HG03439 (cell line): ENCODE data around the gene HUNK.

Experiments used
- ATAC-seq: cut with Tn5 transposase; IDR thresholded peaks from one replicate; pipeline ENCODE4 v1.9.1; 2021; ENCODE audit warnings: mild to moderate bottlenecking, moderate library complexity; ENCODE audit not compliant: unreplicated experiment

Gene HUNK

DNA sequence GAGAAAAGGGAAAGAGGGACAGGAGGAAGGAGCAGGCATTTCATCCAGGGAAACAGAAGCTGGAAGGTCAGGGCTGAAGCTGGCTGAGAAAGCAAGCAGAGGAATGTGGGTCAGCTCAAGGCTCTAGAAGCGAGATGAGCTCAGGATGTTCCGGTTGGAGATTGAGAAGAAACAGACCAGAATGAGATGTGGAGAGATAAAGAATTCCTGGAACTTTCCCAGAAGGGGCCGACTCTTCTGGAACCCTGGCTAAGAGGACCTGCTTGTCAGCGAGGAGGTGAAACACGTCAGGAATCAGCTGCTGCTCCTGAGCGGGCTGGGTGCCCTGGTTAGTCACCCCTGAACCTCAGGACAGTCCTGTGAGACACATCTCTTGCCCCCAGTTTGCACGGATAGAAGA, 75.9 kb downstream of the HUNK start:
- ATAC-seq = no peak

DNA sequence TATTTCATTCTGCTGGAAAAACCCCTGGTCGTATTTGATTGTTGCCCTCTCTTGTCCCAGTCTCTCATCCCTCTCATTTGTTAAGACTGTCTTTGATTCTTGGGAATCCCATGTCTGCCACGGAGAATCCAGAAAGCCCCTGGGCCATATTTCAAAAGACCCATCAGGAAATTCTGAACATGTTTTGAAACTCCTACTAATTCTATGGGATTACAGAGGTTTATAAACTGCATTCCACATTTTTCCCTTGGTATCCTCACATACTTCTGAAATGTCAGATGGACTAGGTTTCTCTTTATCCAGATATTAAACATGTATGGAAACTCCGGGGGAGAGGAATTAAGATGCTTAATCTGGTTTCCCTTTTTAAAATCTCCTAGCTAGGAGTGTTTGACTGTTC, 80.0 kb downstream of the HUNK start:
- ATAC-seq = no peak

- ATAC-seq = no peak
These were observed 84.8 kb downstream of the HUNK start for GRCh38 chr21:31957631-31958030.

DNA sequence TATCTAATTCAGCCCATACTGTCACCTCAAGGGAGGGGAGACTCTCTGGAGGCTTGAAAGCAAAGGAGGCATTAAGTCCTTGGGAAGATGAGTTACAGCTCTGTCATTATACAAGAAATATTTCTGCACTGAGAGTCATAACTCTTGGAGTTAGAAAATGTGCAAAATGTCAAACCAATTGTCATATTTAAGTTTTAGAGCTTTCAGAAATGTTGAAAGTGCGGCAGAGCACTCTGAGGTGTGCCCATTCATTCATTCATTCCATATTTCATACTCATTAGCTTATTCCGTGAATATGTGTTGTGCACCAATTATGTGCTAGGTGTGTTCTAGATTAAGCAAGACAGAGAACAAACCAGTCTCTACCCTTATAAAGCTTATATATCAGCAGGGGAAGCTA, 87.1 kb downstream of the HUNK start:
- no peak for ATAC-seq

DNA sequence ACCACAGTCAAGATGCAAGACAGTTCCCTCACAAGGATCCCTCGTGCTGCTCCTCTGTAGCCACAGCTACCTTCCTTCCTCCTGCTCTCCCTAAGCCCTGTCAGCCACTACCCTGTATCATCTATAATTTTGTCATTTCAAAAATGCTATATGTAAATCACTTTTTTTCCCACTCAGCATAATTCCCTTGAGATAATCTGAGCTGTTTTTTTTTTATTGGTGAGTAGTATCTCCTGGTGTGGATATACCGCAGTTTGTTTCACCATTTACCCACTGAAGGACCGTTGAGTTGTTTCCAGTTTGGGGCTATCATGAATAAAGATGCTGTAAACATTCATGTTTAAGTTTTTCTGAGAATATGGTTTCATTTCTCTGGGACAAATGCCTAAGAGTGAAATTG, 88.2 kb downstream of the HUNK start:
- no peak for ATAC-seq

DNA sequence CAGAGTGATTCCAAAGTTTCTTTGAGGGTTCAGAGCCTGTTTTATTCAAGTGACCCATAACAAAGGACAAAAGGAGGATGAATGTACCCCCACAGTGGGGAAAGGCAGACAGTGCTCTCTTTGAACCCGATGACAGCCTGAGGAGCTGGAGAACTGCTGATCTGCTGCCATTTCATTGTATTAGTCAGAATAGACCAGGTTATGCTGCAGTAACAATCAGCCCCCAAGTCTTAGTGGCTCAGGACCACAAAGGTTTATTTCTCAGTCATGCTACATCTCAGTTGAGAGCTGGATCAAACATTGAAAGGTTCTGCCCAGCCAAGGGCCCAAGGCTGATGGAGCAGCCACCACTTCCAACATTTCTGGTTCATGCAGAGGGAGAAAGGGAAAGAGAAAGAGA, 88.9 kb downstream of the HUNK start:
- ATAC-seq = no peak

- no peak for ATAC-seq
These were observed 91.9 kb downstream of the HUNK start for GRCh38 chr21:31964692-31965091.

DNA sequence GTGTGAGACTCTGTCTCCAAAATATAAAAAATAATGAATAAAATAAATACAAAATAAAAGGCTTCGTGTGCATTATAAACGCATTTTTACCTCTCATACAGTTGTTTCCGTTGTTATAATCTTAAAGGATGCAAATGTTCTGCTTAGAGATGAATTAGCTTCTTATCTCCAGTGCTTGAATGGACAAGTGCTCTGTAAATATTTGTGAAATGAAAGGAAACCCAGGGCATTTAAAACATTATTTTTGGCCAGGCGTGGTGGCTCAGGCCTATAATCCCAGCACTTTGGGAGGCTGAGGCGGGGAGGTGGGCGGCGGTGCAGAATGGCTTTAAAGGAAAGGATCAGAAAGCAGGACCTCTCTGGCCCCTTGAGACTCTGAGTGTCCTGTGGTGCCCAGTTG, 94.5 kb downstream of the HUNK start:
- ATAC-seq = no peak

GRCh38 chr21:31972622-31973021, 99.8 kb downstream of the HUNK start:
- ATAC-seq = no peak

GRCh38 chr21:31973402-31973944, 100.7 kb downstream of the HUNK start:
- ATAC-seq = no peak

DNA sequence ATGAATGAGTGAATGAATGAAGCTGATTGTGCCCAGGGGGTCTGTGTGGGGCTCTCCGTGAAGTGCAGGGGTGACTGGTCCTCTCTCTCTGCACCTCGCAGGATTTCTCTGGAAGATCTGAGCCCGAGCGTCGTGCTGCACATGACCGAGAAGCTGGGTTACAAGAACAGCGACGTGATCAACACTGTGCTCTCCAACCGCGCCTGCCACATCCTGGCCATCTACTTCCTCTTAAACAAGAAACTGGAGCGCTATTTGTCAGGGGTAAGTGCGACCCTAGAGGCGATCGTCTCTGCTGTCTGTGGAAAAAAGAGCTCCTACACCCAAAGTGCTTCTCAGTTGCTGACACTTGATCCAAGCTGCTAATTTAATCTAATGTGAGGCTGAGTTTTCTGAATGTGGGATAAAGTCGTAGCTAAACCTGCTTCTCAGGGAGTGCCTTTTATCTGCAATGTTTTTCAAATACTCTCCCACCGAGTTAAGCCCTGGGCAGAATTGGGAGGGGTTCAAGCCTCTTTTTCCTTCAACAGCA, 101.7 kb downstream of the HUNK start:
- no peak for ATAC-seq

DNA sequence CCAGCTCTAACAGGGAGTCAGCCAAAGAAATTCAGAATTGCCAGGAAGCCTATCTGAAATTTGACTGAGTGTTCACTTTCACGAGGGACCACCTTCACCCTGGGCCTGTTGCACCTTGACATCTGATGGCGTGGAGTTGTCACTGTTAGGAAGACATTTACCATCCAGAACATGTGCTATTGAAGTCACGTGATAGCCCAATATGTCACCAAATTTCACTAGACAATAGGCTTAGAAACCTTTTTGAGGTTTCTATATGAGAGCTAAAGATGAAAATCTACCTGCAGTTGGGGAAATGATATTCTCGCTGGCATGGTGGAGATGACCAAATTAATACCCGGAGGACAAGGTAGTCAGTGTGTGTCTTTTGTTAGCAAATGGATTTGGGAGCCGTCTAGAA, 102.7 kb downstream of the HUNK start:
- ATAC-seq = no peak

DNA sequence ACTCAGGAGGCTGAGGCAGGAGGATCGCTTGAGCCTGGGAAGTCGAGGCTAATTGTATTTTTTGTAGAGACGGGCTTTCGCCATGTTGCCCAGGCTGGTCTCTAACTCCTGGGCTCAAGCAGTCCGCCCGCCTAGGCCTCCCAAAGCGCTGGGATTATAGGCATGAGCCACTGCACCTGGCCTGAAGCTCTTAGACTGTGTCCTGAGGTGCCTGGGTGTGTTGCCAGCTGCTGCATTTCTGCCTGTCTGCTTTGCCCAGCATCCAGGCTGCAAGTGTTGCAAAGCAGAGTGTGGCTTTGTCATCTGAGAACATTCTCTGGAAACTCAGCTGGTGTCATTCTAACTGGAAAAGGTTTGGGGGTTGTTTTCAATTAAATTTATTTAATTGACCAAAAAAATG, 105.0 kb downstream of the HUNK start:
- no peak for ATAC-seq

GRCh38 chr21:31983120-31983519, 110.3 kb downstream of the HUNK start:
- ATAC-seq = no peak

DNA sequence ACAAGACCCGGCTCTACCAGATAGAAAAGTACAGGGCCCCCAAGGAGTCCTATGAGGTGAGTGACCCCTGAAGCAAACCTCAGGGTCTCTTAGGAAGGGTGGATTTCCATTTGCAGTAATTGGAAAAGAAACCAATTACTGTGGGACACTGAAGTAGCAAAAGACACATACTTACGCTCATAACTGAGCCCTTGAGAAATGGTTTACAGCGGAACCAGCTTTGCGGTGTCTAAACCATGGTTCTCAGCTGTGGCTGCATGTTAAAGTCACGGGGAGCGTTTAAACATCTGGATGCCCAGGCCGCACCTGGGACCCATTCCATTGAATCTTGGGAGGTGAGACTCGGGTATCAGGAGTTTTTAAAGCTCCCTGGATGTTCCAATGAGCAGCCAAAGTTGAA, 110.7 kb downstream of the HUNK start:
- ATAC-seq = no peak

GRCh38 chr21:31985398-31985797, 112.6 kb downstream of the HUNK start:
- no peak for ATAC-seq

- ATAC-seq = no peak
These were observed 113.4 kb downstream of the HUNK start for GRCh38 chr21:31986035-31986856.

DNA sequence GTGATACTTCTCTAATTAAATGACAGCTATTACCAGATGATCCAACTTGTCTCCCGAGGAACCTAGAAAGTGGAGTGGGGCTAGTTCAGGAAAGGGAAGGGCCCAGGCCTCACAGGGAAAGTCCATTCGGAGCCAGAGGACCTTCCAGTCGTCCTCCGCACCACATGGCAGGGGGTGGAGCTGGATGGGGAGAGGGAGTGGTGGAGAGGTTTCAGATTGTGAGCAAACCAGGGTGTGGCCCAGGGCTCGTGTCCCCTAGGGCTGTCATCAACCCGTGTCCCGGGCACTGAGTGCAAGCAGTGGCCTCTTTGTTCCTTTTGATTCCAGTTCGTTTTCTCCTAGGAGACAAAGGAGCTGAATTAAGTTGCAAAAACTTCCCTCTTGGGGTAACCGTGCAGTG, 114.9 kb downstream of the HUNK start:
- ATAC-seq = no peak

- no peak for ATAC-seq
These were observed 115.9 kb downstream of the HUNK start for GRCh38 chr21:31988492-31989290.

- no peak for ATAC-seq
These were observed 118.8 kb downstream of the HUNK start for GRCh38 chr21:31991356-31992331.

DNA sequence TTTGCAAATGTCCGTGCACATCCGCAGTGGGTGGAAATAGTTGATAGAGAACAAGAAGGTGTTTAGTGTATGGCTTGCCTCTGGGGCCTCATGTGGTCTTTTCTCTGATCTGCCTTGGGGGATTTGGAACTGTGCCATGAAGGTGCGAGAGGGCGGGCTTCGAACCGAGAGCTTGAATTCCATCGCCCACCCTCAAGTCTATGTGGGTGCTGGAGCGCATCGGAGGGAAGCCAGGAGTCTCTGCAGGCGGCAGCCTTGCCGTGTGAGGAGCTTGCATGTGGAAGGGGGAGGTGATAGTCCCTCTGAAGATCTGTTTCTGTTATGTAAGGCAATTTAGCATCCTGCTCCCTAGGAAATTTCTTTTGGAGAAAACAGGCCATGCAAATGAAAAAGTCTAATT, 119.6 kb downstream of the HUNK start:
- ATAC-seq = no peak
